SK-N-SH (cell line): Measurements from ENCODE around the gene ATP6V0E2.

ENCODE experiments used
- CTCF ChIP-seq: fragments of 200-600 bp; sonication (generic); IDR thresholded peaks from 2 replicates; pipeline ENCODE4 v1.6.1; 2017; ENCODE audit warnings: antibody characterized with exemption, mild to moderate bottlenecking, moderate library complexity
- ELF1 ChIP-seq: IDR thresholded peaks from 2 replicates; pipeline ENCODE4 v1.4.0; 2012
- EZH2phosphoT487 ChIP-seq: fragments of 200-600 bp; sonication (generic); IDR thresholded peaks from 2 replicates; pipeline ENCODE4 v1.6.1; 2017; ENCODE audit warnings: low read depth, mixed run types, mild to moderate bottlenecking, antibody characterized with exemption, moderate library complexity, borderline replicate concordance
- NRF1 ChIP-seq: IDR thresholded peaks from 2 replicates; pipeline ENCODE4 v1.6.1; 2012; ENCODE audit warnings: low read depth, mild to moderate bottlenecking, low read length
- RAD21 ChIP-seq: IDR thresholded peaks from 2 replicates; pipeline ENCODE4 v1.6.1; 2012; ENCODE audit warnings: mild to moderate bottlenecking, low read length
- SMC3 ChIP-seq: IDR thresholded peaks from 2 replicates; pipeline ENCODE4 v1.6.1; 2012; ENCODE audit warnings: low read depth, low read length, improper control_type of control experiment
- USF2 ChIP-seq: fragments of 150-350 bp; IDR thresholded peaks from 2 replicates; pipeline ENCODE4 v1.6.1; 2017; ENCODE audit warnings: antibody characterized with exemption, low read length, low read depth, borderline replicate concordance
- YY1 ChIP-seq: IDR thresholded peaks from 2 replicates; pipeline ENCODE4 v1.4.0; 2012; ENCODE audit warnings: low read depth, mild to moderate bottlenecking
- TF ChIP-seq, protein P1 (sequence below): IDR thresholded peaks from 2 replicates; pipeline ENCODE4 v1.4.0; 2012; ENCODE audit warnings: low read depth

DNA sequence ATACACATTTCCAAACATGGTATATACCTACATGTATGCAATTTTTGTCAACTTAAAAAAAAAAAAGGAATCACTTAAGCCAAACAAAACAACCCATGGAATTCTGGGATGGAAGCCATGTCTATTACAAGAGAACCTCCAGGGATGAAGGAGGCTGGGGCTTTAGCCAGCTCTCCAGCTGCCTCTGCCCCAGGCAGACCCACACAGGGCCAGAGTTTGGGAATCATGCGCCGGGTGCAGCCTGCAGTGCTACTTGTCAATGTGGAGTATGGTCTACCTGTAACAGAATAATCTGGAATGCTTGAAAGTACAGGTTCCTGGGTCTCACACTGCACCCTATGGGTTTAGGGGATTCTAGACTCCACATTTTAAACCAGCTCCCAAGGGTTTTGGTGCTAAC is 10.8 kb downstream of the ATP6V0E2 start:
- no peak for TF ChIP-seq CTCF
- TF ChIP-seq RAD21 = no peak
- no peak for TF ChIP-seq EZH2phosphoT487
- no peak for TF ChIP-seq ELF1
- no peak for TF ChIP-seq YY1
- no peak for TF ChIP-seq NRF1
- TF ChIP-seq SMC3 = no peak
- no peak for TF ChIP-seq USF2
- TF ChIP-seq, protein P1, sequence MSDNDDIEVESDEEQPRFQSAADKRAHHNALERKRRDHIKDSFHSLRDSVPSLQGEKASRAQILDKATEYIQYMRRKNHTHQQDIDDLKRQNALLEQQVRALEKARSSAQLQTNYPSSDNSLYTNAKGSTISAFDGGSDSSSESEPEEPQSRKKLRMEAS = no peak
